Measurements from ENCODE around the gene GLRA3.

DNA sequence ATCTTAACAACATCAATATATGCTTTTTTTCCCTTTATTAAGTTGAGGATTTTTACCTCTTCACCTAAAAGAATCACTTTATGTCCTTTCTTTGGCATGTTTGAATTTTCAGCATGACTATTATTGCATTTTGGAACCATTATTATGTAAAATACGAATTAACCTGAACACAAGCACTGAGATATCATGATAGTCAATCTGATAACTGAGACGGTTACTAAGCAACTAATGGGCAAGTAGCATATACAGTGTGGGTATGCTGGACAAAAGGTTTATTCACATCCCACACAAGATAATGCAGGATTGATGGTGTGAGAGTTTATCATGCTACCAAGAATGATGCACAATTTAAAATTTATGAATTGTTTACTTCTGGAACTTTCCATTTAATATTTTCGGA lies 24.6 kb upstream of the GLRA3 start:
- no peak for TF ChIP-seq POLR2A (IDR thresholded peaks at IDR 0.05)
- TF ChIP-seq, protein P1, sequence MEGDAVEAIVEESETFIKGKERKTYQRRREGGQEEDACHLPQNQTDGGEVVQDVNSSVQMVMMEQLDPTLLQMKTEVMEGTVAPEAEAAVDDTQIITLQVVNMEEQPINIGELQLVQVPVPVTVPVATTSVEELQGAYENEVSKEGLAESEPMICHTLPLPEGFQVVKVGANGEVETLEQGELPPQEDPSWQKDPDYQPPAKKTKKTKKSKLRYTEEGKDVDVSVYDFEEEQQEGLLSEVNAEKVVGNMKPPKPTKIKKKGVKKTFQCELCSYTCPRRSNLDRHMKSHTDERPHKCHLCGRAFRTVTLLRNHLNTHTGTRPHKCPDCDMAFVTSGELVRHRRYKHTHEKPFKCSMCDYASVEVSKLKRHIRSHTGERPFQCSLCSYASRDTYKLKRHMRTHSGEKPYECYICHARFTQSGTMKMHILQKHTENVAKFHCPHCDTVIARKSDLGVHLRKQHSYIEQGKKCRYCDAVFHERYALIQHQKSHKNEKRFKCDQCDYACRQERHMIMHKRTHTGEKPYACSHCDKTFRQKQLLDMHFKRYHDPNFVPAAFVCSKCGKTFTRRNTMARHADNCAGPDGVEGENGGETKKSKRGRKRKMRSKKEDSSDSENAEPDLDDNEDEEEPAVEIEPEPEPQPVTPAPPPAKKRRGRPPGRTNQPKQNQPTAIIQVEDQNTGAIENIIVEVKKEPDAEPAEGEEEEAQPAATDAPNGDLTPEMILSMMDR (IDR thresholded peaks at IDR 0.05): no peak
- no peak for TF ChIP-seq EP300 (IDR thresholded peaks at IDR 0.05)

Measured in tibial nerve (tissue), 4 donors.